H9 (cell line): ENCODE data around the gene ZNF76. TPM values are rescaled to one million over a fixed set of nuclear protein-coding genes. Genes with fewer than 3 reads are reported as not detected.

Experiments used
- DNase-seq: peaks from one replicate; pipeline ENCODE4 v3.0.0-alpha.2; 2017
- H2AFZ ChIP-seq: one replicate; pipeline ENCODE4 v1.6.1; 2013; ENCODE audit warnings: mild to moderate bottlenecking, low read length, control low read depth, moderate library complexity
- H2AK5ac ChIP-seq: 2 replicates; pipeline ENCODE4 v1.6.1; 2013; ENCODE audit warnings: low read length, control low read depth, mixed read lengths; ENCODE audit not compliant: insufficient read length
- H2BK120ac ChIP-seq: one replicate; pipeline ENCODE4 v1.6.1; 2013; ENCODE audit warnings: low read depth, mild to moderate bottlenecking, low read length, control low read depth, inconsistent platforms; ENCODE audit not compliant: poor library complexity, severe bottlenecking
- H2BK12ac ChIP-seq: 2 replicates; pipeline ENCODE4 v1.6.1; 2013; ENCODE audit warnings: low read length, control low read depth, mixed read lengths, low read depth; ENCODE audit not compliant: insufficient read length
- H2BK15ac ChIP-seq: 2 replicates; pipeline ENCODE4 v1.6.1; 2013; ENCODE audit warnings: low read depth, low read length, control low read depth
- H2BK20ac ChIP-seq: one replicate; pipeline ENCODE4 v1.6.1; 2013; ENCODE audit warnings: low read depth, mild to moderate bottlenecking, low read length, control low read depth, inconsistent platforms; ENCODE audit not compliant: poor library complexity, severe bottlenecking
- H2BK5ac ChIP-seq: 2 replicates; pipeline ENCODE4 v1.6.1; 2013; ENCODE audit warnings: low read length, control low read depth, mixed read lengths; ENCODE audit not compliant: insufficient read length
- H3K14ac ChIP-seq: 2 replicates; pipeline ENCODE4 v1.6.1; 2013; ENCODE audit warnings: low read length, control low read depth; ENCODE audit not compliant: insufficient read depth
- H3K18ac ChIP-seq: 2 replicates; pipeline ENCODE4 v1.6.1; 2013; ENCODE audit warnings: low read depth, mild to moderate bottlenecking, mixed read lengths, low read length, control low read depth; ENCODE audit not compliant: insufficient read length
- H3K23ac ChIP-seq: 2 replicates; pipeline ENCODE4 v1.6.1; 2013; ENCODE audit warnings: low read length, control low read depth, mixed read lengths, low read depth; ENCODE audit not compliant: insufficient read length
- H3K23me2 ChIP-seq: 2 replicates; pipeline ENCODE4 v1.6.1; 2013; ENCODE audit warnings: low read depth, mild to moderate bottlenecking, mixed read lengths, low read length, control low read depth; ENCODE audit not compliant: insufficient read length, poor library complexity, severe bottlenecking
- H3K27ac ChIP-seq: 2 replicates; pipeline ENCODE4 v1.5.1; 2013; ENCODE audit warnings: low read length, control low read depth, mixed read lengths, low read depth; ENCODE audit not compliant: insufficient read length
- H3K27me3 ChIP-seq: 2 replicates; pipeline ENCODE4 v1.6.1; 2013; ENCODE audit warnings: low read length, control low read depth, inconsistent platforms; ENCODE audit not compliant: insufficient read depth
- H3K4ac ChIP-seq: 2 replicates; pipeline ENCODE4 v1.6.1; 2013; ENCODE audit warnings: low read depth, mild to moderate bottlenecking, control low read depth, inconsistent platforms, low read length, moderate library complexity
- H3K4me1 ChIP-seq: 2 replicates; pipeline ENCODE4 v1.6.1; 2013; ENCODE audit warnings: low read length, control low read depth, inconsistent platforms; ENCODE audit not compliant: insufficient read depth
- H3K4me2 ChIP-seq: 2 replicates; pipeline ENCODE4 v1.6.1; 2013; ENCODE audit warnings: low read length, control low read depth, mixed read lengths; ENCODE audit not compliant: insufficient read length, insufficient read depth
- H3K56ac ChIP-seq: 2 replicates; pipeline ENCODE4 v1.6.1; 2013; ENCODE audit warnings: low read depth, mild to moderate bottlenecking, mixed read lengths, low read length, control low read depth; ENCODE audit not compliant: insufficient read length
- H3K79me1 ChIP-seq: 2 replicates; pipeline ENCODE4 v1.6.1; 2013; ENCODE audit warnings: low read depth, mild to moderate bottlenecking, moderate library complexity, low read length, control low read depth, inconsistent platforms; ENCODE audit not compliant: insufficient read depth, poor library complexity, severe bottlenecking
- H3K79me2 ChIP-seq: 2 replicates; pipeline ENCODE4 v1.6.1; 2013; ENCODE audit warnings: low read length, control low read depth, inconsistent platforms; ENCODE audit not compliant: insufficient read depth
- H3K9ac ChIP-seq: 2 replicates; pipeline ENCODE4 v1.6.1; 2013; ENCODE audit warnings: low read length, control low read depth, mixed read lengths; ENCODE audit not compliant: insufficient read length; ENCODE audit errors: extremely low read depth
- H3K9me3 ChIP-seq: one replicate; pipeline ENCODE4 v1.6.1; 2013; ENCODE audit warnings: low read depth, low read length, inconsistent platforms; ENCODE audit not compliant: control insufficient read depth
- H3T11ph ChIP-seq: one replicate; pipeline ENCODE4 v1.6.1; 2013; ENCODE audit warnings: mild to moderate bottlenecking, low read length, control low read depth, inconsistent platforms
- H4K20me1 ChIP-seq: one replicate; pipeline ENCODE4 v1.6.1; 2013; ENCODE audit not compliant: control insufficient read depth, insufficient read length, insufficient read depth
- H4K5ac ChIP-seq: 2 replicates; pipeline ENCODE4 v1.6.1; 2013; ENCODE audit warnings: low read depth, mild to moderate bottlenecking, mixed read lengths, low read length, control low read depth; ENCODE audit not compliant: insufficient read length
- H4K8ac ChIP-seq: replicated peaks from 2 replicates; pipeline ENCODE4 v1.6.1; 2013; ENCODE audit warnings: low read length, control low read depth, mixed read lengths, low read depth; ENCODE audit not compliant: insufficient read length
- H4K91ac ChIP-seq: 2 replicates; pipeline ENCODE4 v1.6.1; 2013; ENCODE audit warnings: low read depth, mild to moderate bottlenecking, moderate library complexity, mixed read lengths, low read length, control low read depth; ENCODE audit not compliant: insufficient read length
- H3K27ac Mint-ChIP-seq, 3 experiments: 2 replicates in 2 of 3; 3 replicates in 1 of 3; pipeline ENCODE4 v1.8.0; 2020 to 2021; ENCODE audit warnings: mixed read lengths in 3 of 3, mild to moderate bottlenecking in 1 of 3, moderate library complexity in 1 of 3
- H3K27me3 Mint-ChIP-seq: 2 replicates; pipeline ENCODE4 v1.8.0; 2021; ENCODE audit warnings: low read depth, mild to moderate bottlenecking, moderate library complexity, mixed read lengths
- H3K36me3 Mint-ChIP-seq, 3 experiments: 2 replicates in 2 of 3; 3 replicates in 1 of 3; pipeline ENCODE4 v1.8.0; 2020 to 2021; ENCODE audit warnings: low read depth in 3 of 3, mixed read lengths in 3 of 3; ENCODE audit not compliant: insufficient read depth in 1 of 3
- H3K4me1 Mint-ChIP-seq, 2 experiments: 2 replicates each; pipeline ENCODE4 v1.8.0; 2020; ENCODE audit warnings: mixed read lengths in 2 of 2
- H3K4me3 Mint-ChIP-seq, 2 experiments: 2 replicates in 1 of 2; 3 replicates in 1 of 2; pipeline ENCODE4 v1.8.0; 2020 to 2021; ENCODE audit warnings: mild to moderate bottlenecking in 2 of 2, mixed read lengths in 2 of 2, moderate library complexity in 1 of 2
- H3K9me3 Mint-ChIP-seq, 2 experiments: 2 replicates in 1 of 2; 3 replicates in 1 of 2; pipeline ENCODE4 v1.8.0; 2020; ENCODE audit warnings: mild to moderate bottlenecking in 2 of 2, mixed read lengths in 2 of 2, moderate library complexity in 1 of 2
- CTCF ChIP-seq: fragments of 200-600 bp; sonication (generic); conservative IDR thresholded peaks from 3 replicates; pipeline ENCODE4 v1.8.0; 2021; ENCODE audit warnings: antibody characterized with exemption, mild to moderate bottlenecking
- WGBS: extraction: QIAGEN DNeasy Blood & Tissue Kit; methylation state at CpG from one replicate; pipeline ENCODE4 v1.1.7; 2013; ENCODE audit warnings: missing lambda C conversion rate, low lambda C conversion rate, mixed read lengths; ENCODE audit not compliant: insufficient read length; ENCODE audit errors: extremely low coverage; 5-methylcytosine and 5-hydroxymethylcytosine counted together
- total RNA-seq: library from RNA; stranded (reverse); gene quantifications from 2 replicates; pipeline ENCODE4 v1.2.1, GENCODE V29; 2021

The ZNF76 gene
- total RNA-seq, 1 experiment from 2014 or later: 21.1 TPM

DNA sequence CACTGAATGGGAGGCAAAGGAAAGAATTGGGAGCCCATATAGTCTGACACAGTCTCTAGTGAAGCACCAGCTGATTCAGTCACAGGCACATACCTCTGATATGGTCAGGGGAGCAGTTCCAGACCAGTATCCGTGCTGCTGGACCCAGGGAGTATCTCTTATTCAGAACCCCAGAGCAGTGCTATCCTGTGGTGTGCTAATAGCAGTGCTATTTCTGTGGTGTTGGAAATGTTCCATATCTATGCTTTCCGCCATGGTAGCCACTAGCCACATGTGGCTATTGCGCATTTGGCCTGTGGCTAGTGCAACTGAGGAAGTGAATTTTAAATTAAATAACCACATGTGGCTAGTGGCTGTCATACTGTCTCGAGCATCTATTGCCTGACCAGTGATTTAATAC is 34.8 kb upstream of the ZNF76 start:
- Histone ChIP-seq H3K4me2 (no peak overlapping the region), H4K8ac (no peak overlapping the region), H3K27ac (no peak overlapping the region), H2BK12ac (no peak overlapping the region), H3K56ac (no peak overlapping the region), H2BK15ac (no peak overlapping the region), H3K23me2 (no peaks in the 10 kb centered on the region), H3K23ac (no peak overlapping the region), H3K18ac (no peak overlapping the region), H2AFZ (no peak overlapping the region), H2BK120ac (no peak overlapping the region), H4K5ac (no peak overlapping the region), H3K79me1 (no peaks in the 10 kb centered on the region), H4K91ac (no peak overlapping the region), H3K4me1 (no peaks in the 10 kb centered on the region), H3K4ac (no peak overlapping the region), H3K9ac (no peak overlapping the region), H2AK5ac (no peak overlapping the region), H3K14ac (no peak overlapping the region), H3T11ph (no peak overlapping the region), H2BK20ac (no peak overlapping the region), H3K27me3 (peaks cover 4% of the 10 kb centered on the region; the same call in 1 of the 2 replicates), H3K79me2 (no peaks in the 10 kb centered on the region), H3K9me3 (no peaks in the 10 kb centered on the region), H2BK5ac (no peak overlapping the region), H4K20me1 (peaks cover 3% of the 10 kb centered on the region)
- H3K4me1 Mint-ChIP-seq: peaks cover 3 to 7% of the 10 kb centered on the region in 2 experiments
- no CpG with 5 or more reads among the region's 4 CpGs for WGBS
- TF ChIP-seq CTCF: no peak
- no peak overlapping the region for H3K4me3 Mint-ChIP-seq
- no peak for DNase-seq
- no peaks in the 10 kb centered on the region for H3K9me3 Mint-ChIP-seq
- no peak overlapping the region for H3K27ac Mint-ChIP-seq
- peaks cover 75% of the 10 kb centered on the region for H3K27me3 Mint-ChIP-seq
- H3K36me3 Mint-ChIP-seq: no peaks in the 10 kb centered on the region; a peak in 1 of 7 replicates
